22Rv1 (cell line): Measurements from ENCODE around the gene TECPR1.

Experiments
- CTCF ChIP-seq: fragments of 450-650 bp; IDR thresholded peaks from 2 replicates; pipeline ENCODE4 v1.5.1; 2017; ENCODE audit warnings: mild to moderate bottlenecking
- ZFX ChIP-seq: fragments of 450-650 bp; IDR thresholded peaks from 2 replicates; pipeline ENCODE4 v1.6.1; 2017; ENCODE audit warnings: antibody characterized with exemption, borderline replicate concordance

- TF ChIP-seq CTCF (no peak), ZFX (no peak)
Observed at GRCh38 chr7:98187138-98187502, 64.9 kb downstream of the TECPR1 start.
